ENCODE measurements around the gene SAP130.
"Not testable (repeated sequence)": the region's sequence is repeated elsewhere in the genome, so short reads cannot be mapped to it uniquely, and the experiment has no call there.

SAP130 gene

GRCh38 chr2:127910415-127910814 lies 117.4 kb downstream of the SAP130 start:
- no peak for ATAC-seq
- TF ChIP-seq CSDC2 (CRISPR knock-in tag; IDR thresholded peaks at IDR 0.05), result no peak
- TF ChIP-seq PATZ1 (CRISPR knock-in tag; IDR thresholded peaks at IDR 0.05; ENCODE audit: borderline replicate concordance), result no peak
- no peak for TF ChIP-seq RARB (CRISPR knock-in tag; IDR thresholded peaks at IDR 0.05)
- TF ChIP-seq SNAI2 (CRISPR knock-in tag; IDR thresholded peaks at IDR 0.05), result no peak
- TF ChIP-seq TCF4 (CRISPR knock-in tag; IDR thresholded peaks at IDR 0.05; ENCODE audit: borderline replicate concordance), result no peak

- TF ChIP-seq ZFP3 (CRISPR knock-in tag; IDR thresholded peaks at IDR 0.05), result no peak
- no peak for TF ChIP-seq TOX (CRISPR knock-in tag; IDR thresholded peaks at IDR 0.05; ENCODE audit: borderline replicate concordance)
- no peak for TF ChIP-seq SNAI2 (CRISPR knock-in tag; IDR thresholded peaks at IDR 0.05)
- no peak for TF ChIP-seq RARB (CRISPR knock-in tag; IDR thresholded peaks at IDR 0.05)
- TF ChIP-seq TCF4 (CRISPR knock-in tag; IDR thresholded peaks at IDR 0.05; ENCODE audit: borderline replicate concordance), result no peak
- TF ChIP-seq ARNTL (CRISPR knock-in tag; IDR thresholded peaks at IDR 0.05; ENCODE audit: borderline replicate concordance, low read depth), result no peak
- ATAC-seq, result no peak; the same call in 2 of the 3 replicates
Observed at GRCh38 chr2:127909019-127909418, 118.8 kb downstream of the SAP130 start.

- not testable (repeated sequence) for ATAC-seq
Observed at GRCh38 chr2:127907733-127908400, 120.0 kb downstream of the SAP130 start.

GRCh38 chr2:127906206-127906926 lies 121.5 kb downstream of the SAP130 start:
- no peak for ATAC-seq
- TF ChIP-seq ZNF8 (CRISPR knock-in tag; IDR thresholded peaks at IDR 0.05) (no peak), CREB5 (CRISPR knock-in tag; IDR thresholded peaks at IDR 0.05; ENCODE audit: low read depth) (no peak), ISL1 (CRISPR knock-in tag; IDR thresholded peaks at IDR 0.05) (no peak), ZNF565 (CRISPR knock-in tag; conservative IDR thresholded peaks at IDR 0.05; ENCODE audit: low read depth) (no peak), CSDC2 (CRISPR knock-in tag; IDR thresholded peaks at IDR 0.05) (no peak), SNAI2 (CRISPR knock-in tag; IDR thresholded peaks at IDR 0.05) (no peak), OSR1 (CRISPR knock-in tag; IDR thresholded peaks at IDR 0.05) (no peak), ZC3H10 (CRISPR knock-in tag; IDR thresholded peaks at IDR 0.05) (no peak), BACH2 (CRISPR knock-in tag; IDR thresholded peaks at IDR 0.05; ENCODE audit: borderline replicate concordance) (no peak), ZFP30 (CRISPR knock-in tag; IDR thresholded peaks at IDR 0.05) (no peak), RARB (CRISPR knock-in tag; IDR thresholded peaks at IDR 0.05) (no peak), TCF4 (CRISPR knock-in tag; IDR thresholded peaks at IDR 0.05; ENCODE audit: borderline replicate concordance) (no peak), TSHZ2 (CRISPR knock-in tag; IDR thresholded peaks at IDR 0.05) (no peak), ESRRG (CRISPR knock-in tag; IDR thresholded peaks at IDR 0.05) (no peak), POU6F1 (CRISPR knock-in tag; IDR thresholded peaks at IDR 0.05; ENCODE audit: borderline replicate concordance, low read depth) (no peak)

Data from SK-N-SH treated with all-trans-retinoic acid at 6 μM for 48 hours (cell line).